Naive thymus-derived CD4-positive, alpha-beta T cell (primary cell): ENCODE data around the gene OSBPL1A. TPM values are rescaled to one million over a fixed set of nuclear protein-coding genes. Genes with fewer than 3 reads are reported as not detected.

Experiments used
- ATAC-seq: fragments of 150-1000 bp; cut with Tn5 transposase; 2 replicates; pipeline ENCODE4 v1.10.0; 2021; ENCODE audit warnings: mild to moderate bottlenecking, moderate library complexity
- CTCF ChIA-PET: fragments of 350-600 bp; sonication (Branson Sonifier 250); formaldehyde crosslinking; loops from one replicate; lab custom pipeline; 2021; ENCODE audit warnings: antibody characterized with exemption; lab: Charles Lee
- POLR2A ChIA-PET: fragments of 350-600 bp; sonication (Branson Sonifier 250); formaldehyde crosslinking; loops from one replicate; lab custom pipeline; 2021; ENCODE audit warnings: antibody characterized with exemption, inconsistent platforms; lab: Charles Lee
- DNase-seq, 9 donors: peaks; one replicate each; pipeline versions ENCODE4 v3.0.0 to v3.0.0-alpha.2; 2020 to 2022; ENCODE audit warnings: mixed read lengths in 1 of 9
- H3K27ac ChIP-seq: one replicate; pipeline ENCODE4 v1.7.0; 2013; ENCODE audit warnings: mild to moderate bottlenecking, low read depth, low read length, moderate library complexity
- H3K27me3 ChIP-seq, 2 donors: one replicate each; pipeline ENCODE4 v1.7.0; 2013; ENCODE audit warnings: low read length in 2 of 2, mild to moderate bottlenecking in 2 of 2, moderate library complexity in 2 of 2; ENCODE audit not compliant: control insufficient read depth in 2 of 2, insufficient read depth in 2 of 2
- H3K36me3 ChIP-seq, 3 experiments: 1 replicate in 2 of 3; 2 replicates in 1 of 3; pipeline ENCODE4 v1.7.0; 2013; ENCODE audit warnings: low read length in 3 of 3, mild to moderate bottlenecking in 3 of 3, moderate library complexity in 1 of 3; ENCODE audit not compliant: insufficient read depth in 3 of 3, control insufficient read depth in 2 of 3
- H3K4me1 ChIP-seq, 2 donors: one replicate each; pipeline ENCODE4 v1.7.0; 2013; ENCODE audit warnings: low read length in 2 of 2, mild to moderate bottlenecking in 2 of 2, moderate library complexity in 1 of 2; ENCODE audit not compliant: control insufficient read depth in 2 of 2, insufficient read depth in 2 of 2
- H3K4me3 ChIP-seq: 2 replicates; pipeline ENCODE4 v1.7.0; 2013; ENCODE audit warnings: mild to moderate bottlenecking, low read length
- H3K9me3 ChIP-seq, 3 experiments: 1 replicate in 2 of 3; 2 replicates in 1 of 3; pipeline ENCODE4 v1.7.0; 2013; ENCODE audit warnings: low read length in 3 of 3; ENCODE audit not compliant: control insufficient read depth in 2 of 3
- H3K27ac Mint-ChIP-seq, 9 donors: one replicate each; pipeline ENCODE4 v1.8.0; 2020 to 2022; ENCODE audit warnings: mixed read lengths in 9 of 9, mild to moderate bottlenecking in 8 of 9, moderate library complexity in 5 of 9, inconsistent platforms in 2 of 9
- H3K27me3 Mint-ChIP-seq, 5 donors: one replicate each; pipeline ENCODE4 v1.8.0; 2021 to 2022; ENCODE audit warnings: mixed read lengths in 5 of 5, mild to moderate bottlenecking in 1 of 5
- H3K36me3 Mint-ChIP-seq, 5 donors: one replicate each; pipeline ENCODE4 v1.8.0; 2020 to 2022; ENCODE audit warnings: mixed read lengths in 5 of 5, mild to moderate bottlenecking in 3 of 5, inconsistent platforms in 1 of 5
- H3K4me1 Mint-ChIP-seq, 7 donors: one replicate each; pipeline ENCODE4 v1.8.0; 2020 to 2022; ENCODE audit warnings: mixed read lengths in 7 of 7, mild to moderate bottlenecking in 3 of 7, inconsistent platforms in 1 of 7
- H3K4me3 Mint-ChIP-seq, 10 donors: one replicate each; pipeline ENCODE4 v1.8.0; 2020 to 2022; ENCODE audit warnings: mild to moderate bottlenecking in 10 of 10, mixed read lengths in 10 of 10, moderate library complexity in 6 of 10, inconsistent platforms in 2 of 10
- H3K9me3 Mint-ChIP-seq, 11 donors: one replicate each; pipeline ENCODE4 v1.8.0; 2020 to 2022; ENCODE audit warnings: mixed read lengths in 11 of 11, mild to moderate bottlenecking in 4 of 11, inconsistent platforms in 1 of 11, moderate library complexity in 1 of 11
- intact Hi-C, 2 donors: fragments of 100-400 bp; cut with micrococcal nuclease; formaldehyde crosslinking; loops; one replicate each; pipeline ENCODE4 v1.15.1; 2023
- polyA plus RNA-seq, 2 donors: library from polyadenylated mRNA; unstranded; fragments of 300-500 nt; fragmentation: Illumina TruSeq; gene quantifications; one replicate each; pipeline ENCODE4 v1.2.3, GENCODE V29; 2021
- total RNA-seq, 6 experiments: library from RNA in 5 of 6; stranded (reverse) in 5 of 6; gene quantifications; 1 replicate in 5 of 6; 2 replicates in 1 of 6; pipeline ENCODE4 v1.2.3 and lab custom pipeline; 2021 to 2026

Gene OSBPL1A
- total and polyA plus RNA-seq, 7 experiments from 2014 or later, result 1.8 to 7.7 (median 3.9) TPM

DNA sequence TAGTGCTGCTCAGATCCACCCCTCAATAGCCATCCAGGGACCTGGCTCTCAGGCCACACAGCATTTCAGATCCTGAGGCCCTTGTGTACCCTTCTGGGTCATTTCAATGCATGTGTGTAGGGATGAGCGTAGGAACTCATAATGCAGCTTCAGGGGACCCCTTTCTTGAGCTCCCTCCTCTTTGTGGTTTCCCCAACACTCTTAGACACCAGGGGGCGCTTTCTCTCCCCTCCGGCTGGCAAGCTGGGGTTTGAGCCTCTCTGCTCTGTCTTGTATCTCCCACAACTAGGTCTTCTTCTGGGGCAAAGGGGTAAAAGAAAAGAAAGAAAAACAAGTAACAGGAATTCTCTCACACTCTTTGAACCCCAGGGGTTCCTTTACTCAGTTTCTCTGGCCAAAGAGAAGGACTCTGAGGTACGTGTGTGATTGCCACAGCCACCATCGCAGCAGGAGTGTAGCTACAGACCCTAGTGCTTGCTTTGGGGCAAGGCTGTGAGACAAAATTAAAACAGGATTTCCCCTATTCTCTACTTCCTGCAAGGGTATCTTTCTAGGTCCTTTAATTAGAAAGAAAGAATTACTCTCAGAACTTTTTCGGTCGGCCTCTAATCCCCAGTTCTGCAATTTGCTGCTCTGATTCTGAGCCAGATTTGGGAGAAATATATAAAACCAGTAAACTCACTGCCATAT lies 220.8 kb downstream of the OSBPL1A start:
- no peaks in the 10 kb centered on the region for H3K9me3 Mint-ChIP-seq
- DNase-seq (peak in 4 of 9 donors; percentile 3 to 37 (median 7)), ATAC-seq (peak; percentile 45)
- H3K4me3 ChIP-seq, result no peak overlapping the region
- H3K4me3 Mint-ChIP-seq, result no peak overlapping the region
- ChIA-PET POLR2A (interaction anchor here (0.5 kb wide), 1 partner anchor 529 kb away, joined by 3 read pairs; no protein-coding TSS in a partner anchor), CTCF (interaction anchor here (0.8 kb wide), 1 partner anchor 213 kb away, joined by 3 read pairs; no protein-coding TSS in a partner anchor)
- H3K4me1 ChIP-seq, result no peaks in the 10 kb centered on the region
- peaks cover 0 to 6% (median 0%) of the 10 kb centered on the region in 5 donors for H3K27me3 Mint-ChIP-seq
- no peaks in the 10 kb centered on the region for H3K36me3 ChIP-seq
- H3K27me3 ChIP-seq, result no peaks in the 10 kb centered on the region
- intact Hi-C loops, result no loop called here
- H3K4me1 Mint-ChIP-seq, result peaks cover 0 to 5% (median 0%) of the 10 kb centered on the region in 7 donors
- H3K27ac ChIP-seq, result no peak overlapping the region
- H3K9me3 ChIP-seq, result no peaks in the 10 kb centered on the region
- H3K27ac Mint-ChIP-seq, result no peak overlapping the region
- peaks cover 0 to 3% (median 0%) of the 10 kb centered on the region in 5 donors for H3K36me3 Mint-ChIP-seq

DNA sequence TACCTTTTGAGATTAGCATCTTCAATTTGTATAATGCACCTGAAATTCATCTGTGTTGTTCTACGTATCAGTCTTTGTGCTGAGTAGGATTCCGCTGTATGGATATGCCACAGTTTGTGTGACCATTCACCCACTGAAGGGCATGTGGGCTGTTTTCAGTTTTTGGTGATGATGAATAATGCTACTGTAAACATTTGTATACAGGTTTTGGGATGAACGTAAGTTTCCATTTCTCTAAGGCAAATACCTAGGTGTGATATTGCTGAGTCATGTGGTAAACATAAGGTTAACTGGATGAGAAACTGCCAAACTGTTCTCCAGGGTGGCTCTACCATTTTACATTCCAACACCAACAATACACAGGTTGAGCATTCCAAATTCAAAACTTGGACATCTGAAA lies 223.6 kb downstream of the OSBPL1A start:
- Histone ChIP-seq H3K4me1 (no peaks in the 10 kb centered on the region), H3K36me3 (no peaks in the 10 kb centered on the region), H3K27ac (no peak overlapping the region), H3K4me3 (no peak overlapping the region), H3K27me3 (no peaks in the 10 kb centered on the region), H3K9me3 (no peaks in the 10 kb centered on the region)
- H3K4me1 Mint-ChIP-seq, result peaks cover 0 to 5% (median 0%) of the 10 kb centered on the region in 7 donors
- H3K36me3 Mint-ChIP-seq, result peaks cover 0 to 3% (median 0%) of the 10 kb centered on the region in 5 donors
- H3K9me3 Mint-ChIP-seq, result no peaks in the 10 kb centered on the region
- DNase-seq, result no peak
- intact Hi-C loops, result no loop called here
- H3K27me3 Mint-ChIP-seq, result peaks cover 0 to 6% (median 0%) of the 10 kb centered on the region in 5 donors
- ChIA-PET POLR2A (no interaction called here), CTCF (no interaction called here)
- H3K27ac Mint-ChIP-seq, result no peak overlapping the region
- H3K4me3 Mint-ChIP-seq, result no peak overlapping the region
- no peak for ATAC-seq

DNA sequence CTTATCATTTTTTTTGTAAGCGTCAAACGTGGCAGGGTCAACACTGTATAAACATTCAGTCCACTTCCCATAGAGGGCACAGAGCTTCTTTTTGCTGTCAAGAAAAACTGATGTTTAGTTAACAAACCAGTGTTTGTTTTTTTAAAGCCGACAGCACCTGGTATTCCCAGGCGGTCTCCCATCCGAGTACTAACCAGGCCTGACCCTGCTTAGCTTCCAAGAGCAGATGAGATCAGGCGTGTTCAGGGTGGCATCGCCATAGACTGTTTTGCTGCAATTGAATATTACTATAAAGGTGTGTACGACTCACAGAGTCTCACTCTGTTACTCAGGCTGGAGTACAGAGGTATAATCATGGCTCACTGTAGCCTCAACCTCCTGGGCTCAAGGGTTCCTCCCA lies 227.3 kb downstream of the OSBPL1A start:
- Mint-ChIP-seq H3K4me1 (peaks cover 0 to 5% (median 0%) of the 10 kb centered on the region in 7 donors), H3K9me3 (no peaks in the 10 kb centered on the region), H3K4me3 (no peak overlapping the region), H3K36me3 (peaks cover 0 to 13% (median 0%) of the 10 kb centered on the region in 5 donors), H3K27ac (no peak overlapping the region), H3K27me3 (peaks cover 0 to 6% (median 0%) of the 10 kb centered on the region in 5 donors)
- Histone ChIP-seq H3K4me3 (no peak overlapping the region), H3K4me1 (no peaks in the 10 kb centered on the region), H3K27ac (no peak overlapping the region), H3K27me3 (no peaks in the 10 kb centered on the region), H3K9me3 (no peaks in the 10 kb centered on the region), H3K36me3 (no peaks in the 10 kb centered on the region)
- CTCF ChIA-PET, result interaction anchor here (0.6 kb wide), 1 partner anchor 14 kb away, joined by 4 read pairs; no protein-coding TSS in a partner anchor
- POLR2A ChIA-PET, result no interaction called here
- no peak for ATAC-seq
- no peak for DNase-seq
- intact Hi-C loops, result no loop called here

DNA sequence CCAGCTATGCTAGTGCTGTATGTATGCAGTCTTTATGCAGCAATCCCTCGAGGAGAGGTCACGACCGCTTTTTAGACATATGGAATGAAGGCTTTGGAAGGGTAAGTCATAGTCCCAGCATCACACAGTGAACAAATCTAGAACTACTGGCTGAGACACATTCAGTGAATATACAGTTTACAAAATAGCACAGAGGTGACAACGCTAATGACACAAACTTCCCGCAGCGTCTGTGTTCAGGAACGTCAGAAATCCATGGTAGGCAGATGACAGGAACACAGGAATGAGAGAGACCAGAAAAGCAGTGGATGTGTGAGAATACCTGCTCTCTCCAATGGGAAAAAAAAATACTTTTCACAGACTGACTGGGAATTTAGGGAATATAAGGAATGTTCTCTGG lies 229.1 kb downstream of the OSBPL1A start:
- Mint-ChIP-seq H3K27me3 (peaks cover 0 to 3% (median 0%) of the 10 kb centered on the region in 5 donors), H3K27ac (no peak overlapping the region), H3K4me3 (no peak overlapping the region), H3K4me1 (no peaks in the 10 kb centered on the region), H3K36me3 (peaks cover 0 to 26% (median 0%) of the 10 kb centered on the region in 5 donors), H3K9me3 (no peaks in the 10 kb centered on the region)
- ChIA-PET CTCF (no interaction called here), POLR2A (no interaction called here)
- no peaks in the 10 kb centered on the region for H3K4me1 ChIP-seq
- ATAC-seq, result no peak
- H3K36me3 ChIP-seq, result no peaks in the 10 kb centered on the region
- H3K4me3 ChIP-seq, result no peak overlapping the region
- no peaks in the 10 kb centered on the region for H3K9me3 ChIP-seq
- DNase-seq, result no peak
- intact Hi-C loops, result no loop called here
- no peaks in the 10 kb centered on the region for H3K27me3 ChIP-seq
- no peak overlapping the region for H3K27ac ChIP-seq

DNA sequence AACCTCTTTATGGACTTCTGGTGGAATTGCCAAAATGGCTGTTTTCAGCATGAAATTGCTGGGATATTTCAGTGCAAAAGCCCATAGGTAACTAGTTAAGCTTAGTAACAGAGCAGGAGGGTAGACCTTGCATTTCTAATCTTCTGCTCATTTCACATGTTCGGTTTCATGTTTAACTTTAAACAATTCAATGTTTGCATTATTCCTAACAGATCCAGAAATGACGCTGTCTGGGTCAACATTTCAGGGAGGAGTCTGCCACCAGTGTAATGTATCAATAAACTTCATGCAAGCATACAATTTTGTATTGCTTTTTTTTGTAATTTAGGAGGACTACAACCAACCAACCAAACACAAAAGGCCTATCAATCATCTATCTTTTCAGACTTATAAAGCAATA lies 236.3 kb downstream of the OSBPL1A start:
- Mint-ChIP-seq H3K27me3 (no peaks in the 10 kb centered on the region), H3K9me3 (no peaks in the 10 kb centered on the region), H3K36me3 (peaks cover 0 to 20% (median 0%) of the 10 kb centered on the region in 5 donors), H3K4me1 (no peaks in the 10 kb centered on the region), H3K4me3 (no peak overlapping the region), H3K27ac (no peak overlapping the region)
- intact Hi-C loops, result no loop called here
- ChIA-PET CTCF (no interaction called here), POLR2A (no interaction called here)
- Histone ChIP-seq H3K27ac (no peak overlapping the region), H3K4me3 (no peak overlapping the region), H3K27me3 (no peaks in the 10 kb centered on the region), H3K4me1 (no peaks in the 10 kb centered on the region), H3K9me3 (no peaks in the 10 kb centered on the region), H3K36me3 (no peaks in the 10 kb centered on the region)
- ATAC-seq, result no peak
- DNase-seq, result no peak

DNA sequence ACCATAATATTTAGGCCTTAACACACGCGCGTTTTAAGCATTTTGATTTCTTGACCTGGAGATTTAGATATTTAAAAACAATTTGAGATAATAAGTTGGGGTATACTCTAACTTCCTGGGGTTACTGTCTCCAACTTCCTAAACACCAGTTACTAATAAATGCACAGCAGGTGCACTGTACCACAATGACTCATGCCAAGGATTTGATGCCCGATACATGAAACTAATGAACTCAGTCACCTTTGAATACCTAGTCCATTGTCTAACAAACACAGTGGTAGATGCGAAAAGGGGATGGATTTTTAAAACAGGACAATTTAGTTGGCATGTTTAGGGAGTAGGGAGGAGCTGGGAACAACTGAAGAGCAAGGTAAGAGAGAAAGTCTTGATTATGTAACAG lies 237.5 kb downstream of the OSBPL1A start:
- Mint-ChIP-seq H3K9me3 (no peaks in the 10 kb centered on the region), H3K27ac (no peak overlapping the region), H3K27me3 (no peaks in the 10 kb centered on the region), H3K36me3 (peaks cover 0 to 10% (median 0%) of the 10 kb centered on the region in 5 donors), H3K4me1 (no peaks in the 10 kb centered on the region), H3K4me3 (no peak overlapping the region)
- Histone ChIP-seq H3K9me3 (no peaks in the 10 kb centered on the region), H3K36me3 (no peaks in the 10 kb centered on the region), H3K4me3 (no peak overlapping the region), H3K27ac (no peak overlapping the region), H3K4me1 (no peaks in the 10 kb centered on the region), H3K27me3 (no peaks in the 10 kb centered on the region)
- CTCF ChIA-PET, result no interaction called here
- ATAC-seq (no peak), DNase-seq (no peak)
- POLR2A ChIA-PET, result no interaction called here
- intact Hi-C loops, result no loop called here

DNA sequence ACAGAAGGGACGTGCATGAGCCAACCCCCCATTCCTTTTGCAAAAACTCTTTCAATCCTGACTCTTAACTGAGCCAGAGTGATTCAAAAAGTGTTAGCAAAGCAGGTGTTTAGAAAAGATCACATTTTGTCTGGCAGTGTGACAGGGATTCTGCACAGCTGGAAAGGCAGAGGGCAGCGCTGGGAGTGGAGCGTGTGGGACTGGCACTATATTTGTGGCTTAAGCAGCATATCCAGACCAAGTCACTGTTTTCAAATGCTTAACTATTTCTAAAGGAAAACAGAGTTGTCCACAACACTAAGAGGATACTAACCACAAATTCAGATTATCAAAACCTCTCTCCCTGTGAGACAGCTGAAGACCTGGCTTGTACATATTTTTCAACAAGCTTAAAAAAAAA lies 239.8 kb downstream of the OSBPL1A start:
- no peak for ATAC-seq
- H3K9me3 Mint-ChIP-seq, result no peaks in the 10 kb centered on the region
- H3K27ac Mint-ChIP-seq, result no peak overlapping the region
- no peaks in the 10 kb centered on the region for H3K27me3 ChIP-seq
- intact Hi-C loops, result no loop called here
- H3K27ac ChIP-seq, result no peak overlapping the region
- H3K4me3 Mint-ChIP-seq, result no peak overlapping the region
- H3K4me1 ChIP-seq, result no peaks in the 10 kb centered on the region
- H3K27me3 Mint-ChIP-seq, result no peaks in the 10 kb centered on the region
- no peak for DNase-seq
- no peaks in the 10 kb centered on the region for H3K36me3 Mint-ChIP-seq
- no peak overlapping the region for H3K4me3 ChIP-seq
- ChIA-PET CTCF (no interaction called here), POLR2A (no interaction called here)
- H3K9me3 ChIP-seq, result no peaks in the 10 kb centered on the region
- H3K4me1 Mint-ChIP-seq, result peaks cover 0 to 1% (median 0%) of the 10 kb centered on the region in 7 donors
- no peaks in the 10 kb centered on the region for H3K36me3 ChIP-seq
